HG03025 (cell line): ENCODE measurements around the gene FNDC3B.

Source experiments
- ATAC-seq: cut with Tn5 transposase; IDR thresholded peaks from one replicate; pipeline ENCODE4 v1.9.1; 2021; ENCODE audit warnings: mild to moderate bottlenecking, moderate library complexity; ENCODE audit not compliant: unreplicated experiment, low FRiP score

The FNDC3B gene

GRCh38 chr3:172273378-172273777 is 234.0 kb downstream of the FNDC3B start:
- ATAC-seq: no peak

GRCh38 chr3:172274906-172275305 is 235.5 kb downstream of the FNDC3B start:
- no peak for ATAC-seq

GRCh38 chr3:172275586-172275985 is 236.2 kb downstream of the FNDC3B start:
- ATAC-seq: no peak

GRCh38 chr3:172276103-172276502 is 236.7 kb downstream of the FNDC3B start:
- ATAC-seq: no peak

- no peak for ATAC-seq
Observed at GRCh38 chr3:172277151-172277652, 237.8 kb downstream of the FNDC3B start.

GRCh38 chr3:172279191-172279640 is 239.8 kb downstream of the FNDC3B start:
- no peak for ATAC-seq

- ATAC-seq: no peak
Observed at GRCh38 chr3:172279974-172280373, 240.6 kb downstream of the FNDC3B start.

- no peak for ATAC-seq
Observed at GRCh38 chr3:172280406-172281051, 241.2 kb downstream of the FNDC3B start.

GRCh38 chr3:172281884-172282283 is 242.5 kb downstream of the FNDC3B start:
- ATAC-seq: no peak

- no peak for ATAC-seq
Observed at GRCh38 chr3:172282850-172283249, 243.5 kb downstream of the FNDC3B start.

GRCh38 chr3:172283841-172284357 is 244.5 kb downstream of the FNDC3B start:
- no peak for ATAC-seq

- ATAC-seq: no peak
Observed at GRCh38 chr3:172285844-172286243, 246.5 kb downstream of the FNDC3B start.

- no peak for ATAC-seq
Observed at GRCh38 chr3:172286548-172287148, 247.3 kb downstream of the FNDC3B start.

- ATAC-seq: no peak
Observed at GRCh38 chr3:172287937-172288477, 248.6 kb downstream of the FNDC3B start.

- no peak for ATAC-seq
Observed at GRCh38 chr3:172288651-172289050, 249.3 kb downstream of the FNDC3B start.

GRCh38 chr3:172289583-172289982 is 250.2 kb downstream of the FNDC3B start:
- ATAC-seq: no peak

GRCh38 chr3:172290457-172290856 is 251.1 kb downstream of the FNDC3B start:
- no peak for ATAC-seq

GRCh38 chr3:172291650-172292049 is 252.3 kb downstream of the FNDC3B start:
- ATAC-seq: no peak

GRCh38 chr3:172292422-172292821 is 253.0 kb downstream of the FNDC3B start:
- ATAC-seq: no peak

GRCh38 chr3:172293093-172293492 is 253.7 kb downstream of the FNDC3B start:
- no peak for ATAC-seq

- no peak for ATAC-seq
Observed at GRCh38 chr3:172294223-172294806, 254.9 kb downstream of the FNDC3B start.
